ENCODE data around the gene PRR30.

The PRR30 gene

GRCh38 chr2:27095745-27096651, 43.2 kb downstream of the PRR30 start:
- peak in 1 of 2 donors; percentile 40 for DNase-seq

DNA sequence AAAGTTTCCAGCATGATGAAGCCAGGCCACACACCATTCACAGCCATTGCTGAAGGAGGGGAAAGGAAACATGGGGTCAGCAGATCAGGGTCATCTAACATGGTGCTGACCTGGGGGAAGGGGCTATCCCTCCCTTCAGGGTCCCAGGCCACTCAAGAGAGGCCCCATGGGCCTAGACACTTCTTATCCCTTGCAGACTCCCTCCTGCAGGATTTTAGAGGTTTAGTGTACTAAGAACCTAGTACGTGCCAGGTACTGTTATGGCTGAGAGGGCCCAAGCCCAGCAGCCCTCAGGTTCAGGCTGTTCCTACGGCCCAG, 43.8 kb downstream of the PRR30 start:
- DNase-seq: no peak

- DNase-seq: no peak
Observed at GRCh38 chr2:27094353-27094984, 44.7 kb downstream of the PRR30 start.

DNA sequence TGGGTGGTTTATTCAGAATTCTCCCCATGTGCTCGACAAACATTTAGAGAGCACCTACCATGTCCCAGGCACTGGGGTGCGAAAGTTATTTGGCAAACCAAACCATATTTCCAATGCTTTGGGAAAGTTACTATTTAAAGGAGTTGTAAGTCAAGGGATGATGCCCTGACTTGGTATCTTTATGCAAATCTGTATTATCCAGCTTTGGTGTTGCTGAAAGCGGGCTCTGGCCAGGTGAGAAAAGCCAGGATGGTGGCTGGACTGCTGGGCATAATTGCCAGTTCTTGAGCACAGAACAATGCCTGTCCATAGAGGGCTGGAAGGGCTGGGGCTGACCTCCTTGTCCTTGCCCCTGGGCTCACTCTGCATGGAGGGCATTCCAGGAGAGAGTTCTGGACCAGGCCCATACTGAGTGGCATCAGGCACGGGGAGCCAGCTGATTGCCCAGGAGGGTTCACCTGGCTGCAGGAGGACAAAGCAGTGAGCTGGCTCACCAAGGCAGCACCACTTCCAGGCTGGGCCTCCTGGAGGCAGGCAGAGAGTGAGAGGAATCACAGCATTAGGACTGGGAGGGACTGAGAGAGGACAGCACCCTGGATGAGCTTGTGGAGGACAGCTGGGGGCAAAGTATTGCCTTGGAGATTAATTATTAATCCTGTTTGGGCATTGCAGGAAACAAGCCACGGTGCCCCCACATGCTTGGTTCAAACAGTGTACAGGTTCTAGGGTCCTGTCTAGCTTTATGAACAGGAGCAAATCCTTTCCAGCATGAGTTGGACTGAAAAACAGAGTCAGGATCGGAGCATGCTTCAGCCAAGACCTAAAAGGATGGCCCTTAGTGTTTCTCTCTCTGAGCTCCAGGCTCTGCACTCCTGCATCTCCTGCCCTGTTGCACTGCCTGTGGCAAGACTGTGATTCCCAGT, 45.5 kb downstream of the PRR30 start:
- no peak for DNase-seq

- no peak for DNase-seq
Observed at GRCh38 chr2:27092696-27093429, 46.3 kb downstream of the PRR30 start.

DNA sequence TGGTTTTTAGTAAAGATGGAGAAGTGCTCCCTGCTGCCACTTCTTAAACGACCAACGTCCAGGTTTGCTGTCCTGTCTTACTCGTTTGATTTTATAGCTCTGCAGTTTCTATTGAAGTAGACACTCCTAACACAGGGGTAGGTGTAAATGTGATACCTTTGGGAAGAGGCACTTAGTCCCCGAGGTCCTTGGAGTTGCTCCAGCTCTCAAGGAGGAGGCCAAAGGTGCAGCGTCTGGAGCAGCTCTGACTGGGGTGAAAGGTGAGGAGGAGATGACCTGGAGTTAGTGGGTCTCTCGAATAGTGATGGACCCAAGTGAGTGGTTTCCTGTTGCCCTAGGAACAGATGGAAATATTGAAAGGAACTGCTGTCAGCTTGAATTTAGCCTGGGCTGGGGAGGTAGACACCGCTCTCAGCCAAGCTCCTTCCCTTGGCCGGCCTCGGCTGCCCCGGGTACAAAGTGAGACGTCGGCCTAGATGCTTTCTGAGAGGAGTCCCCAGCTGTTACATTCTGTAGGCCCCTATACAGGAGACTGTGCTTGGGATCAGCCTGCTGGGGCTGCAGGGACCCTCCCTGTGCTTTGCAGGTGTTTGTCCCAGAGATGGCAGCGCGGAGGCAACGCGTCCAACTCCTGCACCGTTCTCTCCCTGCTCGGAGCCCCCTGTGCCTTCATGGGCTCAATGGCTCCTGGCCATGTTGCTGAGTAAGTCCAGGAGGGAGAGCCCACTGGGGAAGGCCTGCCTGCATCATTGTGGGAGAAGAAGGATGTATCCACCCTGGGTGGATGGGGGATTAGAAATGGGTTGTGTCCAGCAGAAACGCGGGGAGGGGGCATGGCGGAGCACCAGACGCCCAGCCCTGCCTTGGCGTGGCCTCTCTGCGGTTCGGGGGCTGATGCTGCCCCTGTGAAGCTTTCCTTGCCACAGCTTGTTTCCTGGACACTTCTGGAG, 47.2 kb downstream of the PRR30 start:
- no peak for DNase-seq

DNA sequence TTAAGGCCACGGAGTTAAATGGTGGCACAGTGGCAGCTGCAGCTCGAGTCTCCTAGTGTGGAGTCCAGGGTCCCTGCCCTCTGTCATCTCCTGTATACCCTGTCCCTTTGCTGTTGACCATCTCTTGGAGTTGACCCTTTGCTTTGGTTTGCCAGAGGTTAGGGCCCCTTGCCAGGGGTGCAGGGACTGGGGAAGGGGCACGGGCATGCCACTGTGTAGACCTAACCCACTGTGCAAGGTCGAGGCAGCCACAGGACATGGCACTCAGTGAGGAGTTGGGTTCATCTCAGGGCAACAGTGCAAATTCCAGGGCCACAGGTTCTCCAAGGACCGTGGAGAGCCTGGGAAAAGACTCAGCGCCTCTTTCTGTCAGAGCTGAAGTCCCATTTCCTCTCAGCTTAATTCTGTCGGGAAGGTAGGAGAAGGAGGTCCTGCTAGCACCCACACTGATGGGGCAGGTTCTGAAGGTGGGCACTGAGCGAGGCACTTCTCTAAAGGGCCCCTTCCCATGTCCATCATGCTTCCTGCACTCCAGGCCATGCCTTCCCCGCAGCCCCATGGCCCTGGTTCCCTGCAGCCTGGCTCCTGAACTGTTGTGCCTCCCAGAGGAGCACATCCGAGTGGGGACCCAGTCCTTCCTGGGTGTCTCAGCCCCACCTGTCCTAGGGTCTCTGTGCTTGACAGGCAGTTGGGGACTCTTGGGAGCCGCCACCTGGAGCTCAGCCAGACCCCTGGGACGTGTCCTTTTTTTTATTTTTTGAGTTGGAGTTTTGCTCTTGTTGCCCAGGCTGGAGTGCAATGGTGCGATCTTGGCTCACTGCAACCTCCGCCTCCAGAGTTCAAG, 49.9 kb downstream of the PRR30 start:
- DNase-seq: no peak

DNA sequence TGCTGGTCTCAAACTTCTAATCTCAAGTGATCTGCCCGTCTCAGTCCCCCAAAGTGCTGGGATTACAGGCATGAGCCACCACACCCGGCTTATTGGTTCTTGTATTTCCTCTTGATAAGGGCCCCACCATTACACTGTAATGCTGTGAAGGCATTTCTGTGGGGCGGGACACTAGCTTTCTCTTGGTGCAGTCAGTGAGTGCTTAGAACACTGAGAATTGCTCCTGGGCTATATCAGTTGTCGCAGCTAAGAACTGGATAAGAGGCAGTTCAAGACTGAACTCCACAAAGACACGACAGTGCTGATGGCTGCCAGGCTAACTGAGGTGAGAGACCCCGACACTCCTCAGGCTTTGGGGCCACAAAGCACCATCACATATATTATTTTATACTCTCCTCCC, 50.6 kb downstream of the PRR30 start:
- DNase-seq: no peak

GRCh38 chr2:27087823-27088410, 51.3 kb downstream of the PRR30 start:
- no peak for DNase-seq
